ENCODE results near the gene RAD54L. TPM values are rescaled to one million over a fixed set of nuclear protein-coding genes. Genes with fewer than 3 reads are reported as not detected.

RAD54L gene
- total RNA-seq, 3 donors from 2014 or later = 1.8 to 4.9 TPM; not detected in 1

DNA sequence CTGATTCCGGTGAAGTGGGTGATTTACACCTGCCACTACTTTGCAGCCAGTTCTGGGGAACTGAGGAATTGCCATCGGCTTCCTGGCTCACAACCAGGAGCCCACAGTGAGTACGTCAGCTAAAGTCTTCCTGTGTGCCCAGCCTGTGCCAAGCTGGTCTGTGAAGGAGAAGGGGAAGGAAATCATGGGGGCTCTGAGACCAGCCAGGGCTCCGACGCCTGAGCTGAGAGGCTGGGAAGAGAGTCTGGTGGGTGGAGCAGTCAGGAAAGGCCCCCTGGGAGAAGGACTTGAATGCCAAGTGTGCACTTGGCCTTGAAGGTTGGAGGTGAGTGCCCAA is 43.2 kb upstream of the RAD54L start:
- Histone ChIP-seq H3K4me3 (peak overlapping the region; percentile 74 to 95 (median 78)), H3K9me3 (no peaks in the 10 kb centered on the region), H3K27me3 (no peaks in the 10 kb centered on the region), H3K27ac (peak overlapping the region; percentile 81 to 87), H3K36me3 (no peaks in the 10 kb centered on the region), H3K4me1 (peaks cover 0 to 5% of the 10 kb centered on the region in 2 donors)
- no peak for DNase-seq (ENCODE audit: low spot score in 2 of 2)
- no peak for TF ChIP-seq POLR2AphosphoS5 (IDR thresholded peaks at IDR 0.05)
- TF ChIP-seq, protein P1, sequence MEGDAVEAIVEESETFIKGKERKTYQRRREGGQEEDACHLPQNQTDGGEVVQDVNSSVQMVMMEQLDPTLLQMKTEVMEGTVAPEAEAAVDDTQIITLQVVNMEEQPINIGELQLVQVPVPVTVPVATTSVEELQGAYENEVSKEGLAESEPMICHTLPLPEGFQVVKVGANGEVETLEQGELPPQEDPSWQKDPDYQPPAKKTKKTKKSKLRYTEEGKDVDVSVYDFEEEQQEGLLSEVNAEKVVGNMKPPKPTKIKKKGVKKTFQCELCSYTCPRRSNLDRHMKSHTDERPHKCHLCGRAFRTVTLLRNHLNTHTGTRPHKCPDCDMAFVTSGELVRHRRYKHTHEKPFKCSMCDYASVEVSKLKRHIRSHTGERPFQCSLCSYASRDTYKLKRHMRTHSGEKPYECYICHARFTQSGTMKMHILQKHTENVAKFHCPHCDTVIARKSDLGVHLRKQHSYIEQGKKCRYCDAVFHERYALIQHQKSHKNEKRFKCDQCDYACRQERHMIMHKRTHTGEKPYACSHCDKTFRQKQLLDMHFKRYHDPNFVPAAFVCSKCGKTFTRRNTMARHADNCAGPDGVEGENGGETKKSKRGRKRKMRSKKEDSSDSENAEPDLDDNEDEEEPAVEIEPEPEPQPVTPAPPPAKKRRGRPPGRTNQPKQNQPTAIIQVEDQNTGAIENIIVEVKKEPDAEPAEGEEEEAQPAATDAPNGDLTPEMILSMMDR (IDR thresholded peaks at IDR 0.05) = no peak
- intact Hi-C loops (cut with DNase I; ENCODE audit: low total_unique reads) = loop anchor here (5.0 kb wide), 1 partner anchor 512 kb away; no protein-coding TSS in a partner anchor

DNA sequence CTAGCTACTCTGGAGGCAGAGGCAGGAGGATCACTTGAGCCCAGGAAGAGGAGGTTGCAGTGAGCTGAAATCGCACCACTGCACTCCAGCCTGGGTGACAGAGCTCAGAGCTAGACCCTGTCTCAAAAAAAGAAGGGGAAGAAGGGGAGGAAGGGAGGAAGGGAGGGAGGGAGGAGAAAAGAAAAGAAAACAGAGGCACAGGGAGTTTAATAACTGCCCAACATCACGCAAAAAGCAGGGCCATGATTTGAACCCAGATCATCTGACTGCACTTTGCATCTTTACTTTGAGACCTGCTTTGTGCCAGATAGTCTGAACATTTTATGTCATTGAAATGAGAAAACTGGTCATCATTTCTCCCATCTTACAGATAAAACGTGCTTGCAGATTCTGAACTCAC is 42.4 kb upstream of the RAD54L start:
- intact Hi-C loops (cut with DNase I; ENCODE audit: low total_unique reads) = no loop called here
- H3K4me1 ChIP-seq = peaks cover 0 to 5% of the 10 kb centered on the region in 2 donors
- peak overlapping the region in 1 of 3 donors; percentile 95 for H3K4me3 ChIP-seq
- no peak for DNase-seq (ENCODE audit: low spot score in 2 of 2)
- H3K36me3 ChIP-seq = no peaks in the 10 kb centered on the region
- peak overlapping the region; percentile 81 to 87 for H3K27ac ChIP-seq
- H3K27me3 ChIP-seq = no peaks in the 10 kb centered on the region
- TF ChIP-seq, protein P1 (IDR thresholded peaks at IDR 0.05) = no peak
- TF ChIP-seq POLR2AphosphoS5 (IDR thresholded peaks at IDR 0.05) = no peak
- TF ChIP-seq POLR2A (IDR thresholded peaks at IDR 0.05) = no peak
- H3K9me3 ChIP-seq = no peaks in the 10 kb centered on the region

DNA sequence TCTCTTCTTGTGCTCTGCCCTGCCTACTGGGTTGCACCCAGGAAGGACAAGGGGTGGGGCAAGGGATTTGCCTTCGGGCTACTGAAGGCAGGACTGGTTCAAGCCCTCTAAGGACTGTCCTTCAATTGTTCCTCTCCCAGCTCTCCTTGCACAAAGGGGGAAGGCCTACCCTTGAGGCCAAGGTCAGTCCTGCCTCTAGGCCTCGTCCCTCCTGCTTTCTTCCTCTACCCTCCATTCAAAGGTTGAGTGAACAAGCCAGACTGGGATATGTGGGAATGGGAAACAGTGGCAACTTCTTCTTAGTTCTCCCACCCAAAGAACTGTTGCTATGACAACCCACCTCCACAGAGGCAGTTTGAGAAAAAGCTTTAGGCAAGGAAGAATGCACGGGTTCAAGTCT is 41.8 kb upstream of the RAD54L start:
- peaks cover 0 to 5% of the 10 kb centered on the region in 2 donors for H3K4me1 ChIP-seq
- no peaks in the 10 kb centered on the region for H3K9me3 ChIP-seq
- no peaks in the 10 kb centered on the region for H3K36me3 ChIP-seq
- H3K4me3 ChIP-seq = no peak overlapping the region
- intact Hi-C loops (cut with DNase I; ENCODE audit: low total_unique reads) = no loop called here
- peak overlapping the region in 1 of 2 donors; percentile 5 for H3K27ac ChIP-seq
- no peak for DNase-seq (ENCODE audit: low spot score in 2 of 2)
- H3K27me3 ChIP-seq = no peaks in the 10 kb centered on the region
- TF ChIP-seq POLR2A (IDR thresholded peaks at IDR 0.05) (no peak), POLR2AphosphoS5 (IDR thresholded peaks at IDR 0.05) (no peak)
- TF ChIP-seq, protein P1 (IDR thresholded peaks at IDR 0.05) = no peak

DNA sequence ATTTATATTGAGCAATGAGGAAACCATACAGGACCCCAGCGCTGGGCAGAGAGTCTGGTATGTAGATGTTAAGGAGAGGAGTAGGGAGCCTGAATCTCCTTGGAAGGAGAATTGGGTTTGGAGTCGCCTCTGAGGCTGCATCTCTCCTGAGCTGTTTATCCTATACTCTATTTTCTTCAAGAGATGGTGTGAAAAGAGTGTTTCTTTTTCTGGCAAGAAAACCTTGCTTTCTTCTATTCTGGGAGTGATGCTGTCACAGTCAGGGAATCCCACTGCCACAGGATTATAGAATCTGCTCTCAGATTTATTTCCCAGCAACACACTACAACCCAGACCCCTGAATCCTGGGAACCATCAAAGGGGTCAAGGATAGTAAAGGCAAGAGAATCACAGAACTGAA is 41.2 kb upstream of the RAD54L start:
- intact Hi-C loops (cut with DNase I; ENCODE audit: low total_unique reads) = no loop called here
- Histone ChIP-seq H3K27ac (no peak overlapping the region), H3K9me3 (no peaks in the 10 kb centered on the region), H3K4me3 (no peak overlapping the region), H3K27me3 (no peaks in the 10 kb centered on the region), H3K4me1 (peaks cover 0 to 5% of the 10 kb centered on the region in 2 donors), H3K36me3 (no peaks in the 10 kb centered on the region)
- TF ChIP-seq POLR2AphosphoS5 (IDR thresholded peaks at IDR 0.05) (no peak), POLR2A (IDR thresholded peaks at IDR 0.05) (no peak)
- TF ChIP-seq, protein P1 (IDR thresholded peaks at IDR 0.05) = no peak
- DNase-seq (ENCODE audit: low spot score in 2 of 2) = no peak

DNA sequence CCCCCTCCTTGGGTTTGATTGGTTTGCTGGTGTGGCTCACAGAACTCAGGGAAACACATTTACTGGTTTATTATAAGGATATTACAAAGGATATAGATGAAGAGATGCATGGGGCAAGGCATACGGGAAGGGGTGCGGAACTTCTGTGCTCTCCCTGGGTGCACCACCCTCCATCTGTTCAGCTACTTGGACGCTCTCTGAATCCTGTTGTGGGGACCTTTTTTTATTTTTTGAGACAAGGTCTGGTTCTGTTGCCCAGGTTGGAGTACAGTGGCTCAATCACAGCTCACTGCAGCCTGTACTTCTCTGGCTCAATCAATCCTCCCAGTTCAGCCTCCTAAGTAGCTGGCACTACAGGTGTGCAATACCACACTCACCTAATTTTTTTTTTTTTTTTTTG is 37.0 kb upstream of the RAD54L start:
- no peaks in the 10 kb centered on the region for H3K9me3 ChIP-seq
- no peak overlapping the region for H3K27ac ChIP-seq
- H3K36me3 ChIP-seq = no peaks in the 10 kb centered on the region
- DNase-seq (ENCODE audit: low spot score in 2 of 2) = no peak
- H3K27me3 ChIP-seq = no peaks in the 10 kb centered on the region
- intact Hi-C loops (cut with DNase I; ENCODE audit: low total_unique reads) = no loop called here
- TF ChIP-seq POLR2AphosphoS5 (IDR thresholded peaks at IDR 0.05) (no peak), POLR2A (IDR thresholded peaks at IDR 0.05) (no peak)
- TF ChIP-seq, protein P1 (IDR thresholded peaks at IDR 0.05) = no peak
- H3K4me3 ChIP-seq = no peak overlapping the region
- H3K4me1 ChIP-seq = no peaks in the 10 kb centered on the region

All from breast epithelium (tissue), 4 donors.